Smooth muscle cell (in vitro differentiated cells): Measurements from ENCODE around the gene GPR35. TPM values are rescaled to one million over a fixed set of nuclear protein-coding genes. Genes with fewer than 3 reads are reported as not detected.

Experiments
- DNase-seq: peaks from one replicate; lab custom pipeline; 2025; ENCODE audit not compliant: unreplicated experiment; lab: John Stamatoyannopoulos, UW
- H2AFZ ChIP-seq: fragments of 200-600 bp; sonication (generic); 2 replicates; pipeline ENCODE4 v1.6.0; 2016; ENCODE audit warnings: antibody characterized with exemption, low read depth, mild to moderate bottlenecking
- H3F3A ChIP-seq: fragments of 200-600 bp; sonication (generic); 2 replicates; pipeline ENCODE4 v1.6.0; 2017; ENCODE audit warnings: antibody characterized with exemption, low read depth
- H3K27ac ChIP-seq: fragments of 200-600 bp; sonication (generic); 2 replicates; pipeline ENCODE4 v1.5.1; 2016; ENCODE audit warnings: low read depth, mild to moderate bottlenecking
- H3K27me3 ChIP-seq: fragments of 200-600 bp; sonication (generic); 2 replicates; pipeline ENCODE4 v1.6.1; 2016; ENCODE audit warnings: low read depth, mild to moderate bottlenecking
- H3K36me3 ChIP-seq: fragments of 200-600 bp; sonication (generic); 2 replicates; pipeline ENCODE4 v1.5.1; 2016; ENCODE audit warnings: low read depth
- H3K4me1 ChIP-seq: fragments of 200-600 bp; sonication (generic); 2 replicates; pipeline ENCODE4 v1.5.1; 2016; ENCODE audit warnings: low read depth
- H3K4me2 ChIP-seq: fragments of 200-600 bp; sonication (generic); 2 replicates; pipeline ENCODE4 v1.6.0; 2016; ENCODE audit warnings: mild to moderate bottlenecking
- H3K4me3 ChIP-seq: fragments of 200-600 bp; sonication (generic); 2 replicates; pipeline ENCODE4 v1.5.1; 2016; ENCODE audit warnings: mild to moderate bottlenecking
- H3K79me2 ChIP-seq: fragments of 200-600 bp; sonication (generic); 2 replicates; pipeline ENCODE4 v1.6.0; 2016; ENCODE audit warnings: low read depth, mild to moderate bottlenecking
- H3K9ac ChIP-seq: fragments of 200-600 bp; sonication (generic); 2 replicates; pipeline ENCODE4 v1.6.0; 2016; ENCODE audit warnings: low read depth
- H3K9me3 ChIP-seq: fragments of 200-600 bp; sonication (generic); replicated peaks from 2 replicates; pipeline ENCODE4 v1.5.1; 2016; ENCODE audit warnings: low read depth
- H4K20me1 ChIP-seq: fragments of 200-600 bp; sonication (generic); 2 replicates; pipeline ENCODE4 v1.6.0; 2016; ENCODE audit warnings: low read depth
- CTCF ChIP-seq: fragments of 200-600 bp; sonication (generic); IDR thresholded peaks from 2 replicates; pipeline ENCODE4 v1.5.1; 2017; ENCODE audit warnings: borderline replicate concordance, mild to moderate bottlenecking, antibody characterized with exemption; ENCODE audit not compliant: insufficient read depth, poor library complexity, severe bottlenecking
- WGBS: methylation state at CpG from one replicate; pipeline ENCODE4 v1.1.7; 2016; ENCODE audit warnings: low lambda C conversion rate; 5-methylcytosine and 5-hydroxymethylcytosine counted together
- polyA plus RNA-seq: library from polyadenylated mRNA; unstranded; fragments of >200 nt; fragmentation: Nextera tagmentation; extraction: Ambion mirVana; gene quantifications from 2 replicates; pipeline ENCODE4 v1.2.1, GENCODE V29; 2016
- total RNA-seq: library from RNA; depleted of rRNA; stranded (reverse); fragments of >200 nt; gene quantifications from 2 replicates; pipeline ENCODE4 v1.2.3, GENCODE V29; 2014

GPR35 gene
- total and polyA plus RNA-seq, 2 experiments from 2014 or later = 1.3 to 2.1 TPM

GRCh38 chr2:240593703-240594451 lies 31.4 kb upstream of the GPR35 start:
- no peaks in the 10 kb centered on the region for H3F3A ChIP-seq
- H3K9me3 ChIP-seq = no peaks in the 10 kb centered on the region
- H3K4me3 ChIP-seq = no peak overlapping the region
- H3K9ac ChIP-seq = no peak overlapping the region
- H3K36me3 ChIP-seq = no peaks in the 10 kb centered on the region
- no peak overlapping the region for H2AFZ ChIP-seq
- H4K20me1 ChIP-seq = peaks cover 49% of the 10 kb centered on the region
- H3K27ac ChIP-seq = no peak overlapping the region
- WGBS = 96% methylated on average over 19 of the region's 19 CpGs
- no peaks in the 10 kb centered on the region for H3K27me3 ChIP-seq
- DNase-seq = no peak
- no peaks in the 10 kb centered on the region for H3K4me1 ChIP-seq
- no peak overlapping the region for H3K4me2 ChIP-seq
- TF ChIP-seq CTCF = no peak
- peaks cover 11% of the 10 kb centered on the region for H3K79me2 ChIP-seq

GRCh38 chr2:240594511-240595380 lies 30.5 kb upstream of the GPR35 start:
- DNase-seq = no peak
- H3K9me3 ChIP-seq = no peaks in the 10 kb centered on the region
- H3K4me2 ChIP-seq = no peak overlapping the region
- peaks cover 41% of the 10 kb centered on the region for H4K20me1 ChIP-seq
- H3K4me3 ChIP-seq = no peak overlapping the region
- no peaks in the 10 kb centered on the region for H3K4me1 ChIP-seq
- no peaks in the 10 kb centered on the region for H3K27me3 ChIP-seq
- H3F3A ChIP-seq = no peaks in the 10 kb centered on the region
- no peak for TF ChIP-seq CTCF
- H3K79me2 ChIP-seq = peaks cover 2% of the 10 kb centered on the region
- no peak overlapping the region for H2AFZ ChIP-seq
- WGBS = 96% methylated on average over 34 of the region's 34 CpGs
- no peak overlapping the region for H3K9ac ChIP-seq
- no peaks in the 10 kb centered on the region for H3K36me3 ChIP-seq
- no peak overlapping the region for H3K27ac ChIP-seq

GRCh38 chr2:240595381-240596079 lies 29.8 kb upstream of the GPR35 start:
- Histone ChIP-seq H4K20me1 (peaks cover 37% of the 10 kb centered on the region), H3K4me1 (no peaks in the 10 kb centered on the region), H3K9ac (no peak overlapping the region), H3K27me3 (no peaks in the 10 kb centered on the region), H3K79me2 (no peaks in the 10 kb centered on the region), H2AFZ (no peak overlapping the region), H3F3A (no peaks in the 10 kb centered on the region), H3K4me3 (no peak overlapping the region), H3K27ac (no peak overlapping the region), H3K9me3 (no peaks in the 10 kb centered on the region), H3K36me3 (no peaks in the 10 kb centered on the region), H3K4me2 (no peak overlapping the region)
- peak; percentile 5 for TF ChIP-seq CTCF
- 81% methylated on average over 18 of the region's 18 CpGs for WGBS
- DNase-seq = no peak
